HEK293 (cell line): ENCODE measurements around the gene USP6NL.

Experiments
- CTCF ChIA-PET: fragments of 350-600 bp; formaldehyde crosslinking; extraction: SDS; loops from one replicate; lab custom pipeline; 2021; ENCODE audit warnings: antibody characterized with exemption; lab: Yijun Ruan, JAX
- POLR2A ChIA-PET: fragments of 300-600 bp; formaldehyde crosslinking; extraction: SDS; loops from one replicate; lab custom pipeline; 2020; ENCODE audit warnings: antibody characterized with exemption, inconsistent platforms; lab: Yijun Ruan, JAX
- H3K27ac ChIP-seq: fragments of 200-500 bp; sonication (Bioruptor generic); 2 replicates; pipeline ENCODE4 v1.5.1; 2014; ENCODE audit warnings: low read depth, low read length, control low read depth, inconsistent platforms; ENCODE audit errors: extremely low read depth
- H3K36me3 ChIP-seq, 2 experiments: fragments of 200-500 bp in 1 of 2; sonication (Bioruptor generic) in 1 of 2; 1 replicate in 1 of 2; 2 replicates in 1 of 2; pipeline ENCODE4 v1.5.1; 2014 to 2017; ENCODE audit warnings: inconsistent platforms in 2 of 2, low read length in 2 of 2; ENCODE audit not compliant: control insufficient read depth in 2 of 2, insufficient read depth in 1 of 2
- H3K4me1 ChIP-seq: fragments of 200-500 bp; sonication (Bioruptor generic); 2 replicates; pipeline ENCODE4 v1.5.1; 2014; ENCODE audit warnings: mild to moderate bottlenecking, low read length, inconsistent platforms; ENCODE audit not compliant: control insufficient read depth, insufficient read depth
- H3K4me3 ChIP-seq: 2 replicates; pipeline ENCODE4 v1.5.1; 2011; ENCODE audit warnings: low read depth, mild to moderate bottlenecking, control low read depth, low read length, moderate library complexity
- H3K9me3 ChIP-seq: fragments of 200-500 bp; sonication (Bioruptor generic); 2 replicates; pipeline ENCODE4 v1.5.1; 2014; ENCODE audit warnings: low read depth, low read length, inconsistent platforms; ENCODE audit not compliant: control insufficient read depth, insufficient read depth
- HOXD13 ChIP-seq: sonication (generic); formaldehyde crosslinking; IDR thresholded peaks from 2 replicates; pipeline ENCODE4 v1.8.0; 2022; ENCODE audit warnings: missing genetic modification reagents, borderline replicate concordance
- IKZF3 ChIP-seq: fragments of 450-650 bp; IDR thresholded peaks from 2 replicates; pipeline ENCODE4 v1.5.0; 2018; ENCODE audit warnings: missing biosample characterization, mild to moderate bottlenecking, missing genetic modification characterization, moderate library complexity
- KLF1 ChIP-seq: fragments of 450-650 bp; formaldehyde crosslinking; IDR thresholded peaks from 2 replicates; pipeline ENCODE4 v1.5.1; 2016; ENCODE audit warnings: missing biosample characterization, missing genetic modification characterization
- KLF10 ChIP-seq: fragments of 450-650 bp; IDR thresholded peaks from 2 replicates; pipeline ENCODE4 v1.5.1; 2018; ENCODE audit warnings: missing biosample characterization, mild to moderate bottlenecking, missing genetic modification characterization
- WT1 ChIP-seq: fragments of 450-650 bp; formaldehyde crosslinking; IDR thresholded peaks from 2 replicates; pipeline ENCODE4 v1.5.1; 2016; ENCODE audit warnings: missing biosample characterization, missing genetic modification characterization
- ZBTB20 ChIP-seq: fragments of 450-650 bp; formaldehyde crosslinking; IDR thresholded peaks from 2 replicates; pipeline ENCODE4 v1.5.1; 2016; ENCODE audit warnings: missing biosample characterization, missing genetic modification characterization
- ZBTB8A ChIP-seq: fragments of 450-650 bp; formaldehyde crosslinking; IDR thresholded peaks from 2 replicates; pipeline ENCODE4 v1.5.1; 2016; ENCODE audit warnings: missing biosample characterization, missing genetic modification characterization
- ZNF114 ChIP-seq: fragments of 450-650 bp; formaldehyde crosslinking; IDR thresholded peaks from 2 replicates; pipeline ENCODE4 v1.5.0; 2017; ENCODE audit warnings: missing biosample characterization, missing genetic modification characterization
- ZNF169 ChIP-seq: fragments of 450-650 bp; formaldehyde crosslinking; IDR thresholded peaks from 2 replicates; pipeline ENCODE4 v1.5.1; 2016; ENCODE audit warnings: missing biosample characterization, missing genetic modification characterization
- ZNF274 ChIP-seq, 2 experiments: fragments of 200-500 bp in 1 of 2; fragments of 450-650 bp in 1 of 2; sonication (Bioruptor generic) in 1 of 2; formaldehyde crosslinking in 1 of 2; IDR thresholded peaks; 2 replicates each; pipeline versions ENCODE4 v1.5.1 to v1.6.1; 2014 to 2016; ENCODE audit warnings: borderline replicate concordance in 1 of 2, inconsistent platforms in 1 of 2, low read length in 1 of 2, missing biosample characterization in 1 of 2, missing genetic modification characterization in 1 of 2
- ZNF341 ChIP-seq: fragments of 450-650 bp; formaldehyde crosslinking; IDR thresholded peaks from 2 replicates; pipeline ENCODE4; 2016; ENCODE audit warnings: low read depth, missing biosample characterization, missing genetic modification characterization
- ZNF561 ChIP-seq: fragments of 450-650 bp; IDR thresholded peaks from 2 replicates; pipeline ENCODE4 v1.5.1; 2018; ENCODE audit warnings: missing biosample characterization, missing genetic modification characterization, borderline replicate concordance
- ZNF660 ChIP-seq: fragments of 450-650 bp; IDR thresholded peaks from 2 replicates; pipeline ENCODE4 v1.5.1; 2018; ENCODE audit warnings: missing biosample characterization, mild to moderate bottlenecking, missing genetic modification characterization
- ZSCAN30 ChIP-seq: fragments of 450-650 bp; IDR thresholded peaks from 2 replicates; pipeline ENCODE4 v1.5.1; 2018; ENCODE audit warnings: missing biosample characterization, mild to moderate bottlenecking, missing genetic modification characterization, moderate library complexity
- TF ChIP-seq, protein P1 (sequence below): fragments of 450-650 bp; formaldehyde crosslinking; optimal IDR thresholded peaks from 2 replicates; pipeline ENCODE3; 2016; ENCODE audit warnings: missing biosample characterization, mild to moderate bottlenecking, missing genetic modification characterization
- TF ChIP-seq, protein P2 (sequence below): fragments of 450-650 bp; formaldehyde crosslinking; conservative IDR thresholded peaks from 2 replicates; pipeline ENCODE4 v1.5.1; 2016; ENCODE audit warnings: low read depth, missing biosample characterization, missing genetic modification characterization
- TF ChIP-seq, protein P3 (sequence below): fragments of 450-650 bp; formaldehyde crosslinking; IDR thresholded peaks from 2 replicates; pipeline ENCODE4 v1.5.1; 2016; ENCODE audit warnings: missing biosample characterization, missing genetic modification characterization
- TF ChIP-seq, protein P4 (sequence below): fragments of 450-650 bp; IDR thresholded peaks from 2 replicates; pipeline ENCODE4 v1.5.1; 2018; ENCODE audit warnings: missing biosample characterization, missing genetic modification characterization
- TF ChIP-seq, protein P5 (sequence below): IDR thresholded peaks from 2 replicates; pipeline ENCODE4 v1.6.1; 2011; ENCODE audit warnings: mild to moderate bottlenecking, low read depth, low read length, borderline replicate concordance
- TF ChIP-seq, protein P6 (sequence below): fragments of 450-650 bp; formaldehyde crosslinking; IDR thresholded peaks from 2 replicates; pipeline ENCODE4 v1.5.1; 2016; ENCODE audit warnings: missing biosample characterization, missing genetic modification characterization
- TF ChIP-seq, protein P7 (sequence below): fragments of 450-650 bp; formaldehyde crosslinking; IDR thresholded peaks from 2 replicates; pipeline ENCODE4 v1.5.1; 2016; ENCODE audit warnings: missing biosample characterization, missing genetic modification characterization

Gene USP6NL

DNA sequence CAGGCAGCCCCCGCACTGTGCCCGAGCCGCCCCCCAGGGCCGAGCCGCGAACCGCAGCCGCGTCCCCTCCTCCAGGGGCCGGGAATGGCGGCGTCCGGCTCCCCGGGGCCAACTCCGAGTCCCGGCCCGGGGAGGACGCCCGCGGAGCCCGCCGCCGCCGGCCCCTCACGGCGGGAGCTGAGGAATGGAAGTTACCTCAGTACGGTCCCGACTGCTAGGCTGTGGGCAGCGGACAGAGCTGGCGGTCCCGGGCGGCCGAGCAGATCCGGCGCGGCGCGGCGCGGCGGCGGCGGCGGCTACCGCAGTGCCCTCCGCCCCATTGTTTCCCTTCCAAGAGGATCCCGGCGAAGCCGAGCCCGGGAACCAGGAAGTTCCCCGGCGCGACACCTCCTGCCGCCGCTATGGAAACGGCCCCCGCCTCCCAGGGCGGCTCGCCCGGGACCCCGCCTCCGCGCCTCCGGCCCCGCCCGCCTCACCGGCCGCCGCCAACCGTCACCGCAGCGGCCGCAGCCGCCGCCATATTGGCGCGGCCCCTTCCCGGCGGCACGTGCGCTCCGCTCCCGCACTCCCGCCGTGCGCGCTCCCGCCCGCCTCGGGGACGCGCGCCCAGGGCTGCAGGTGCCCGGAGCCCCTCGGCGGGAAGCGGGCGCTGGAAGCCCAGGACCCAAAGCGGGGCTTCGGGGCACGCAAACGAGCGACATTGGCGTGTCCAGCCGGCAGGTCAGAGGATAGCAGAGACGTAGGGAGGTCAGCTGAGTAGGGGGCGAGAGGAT lies at the start of gene USP6NL:
TSS of gene USP6NL (minus strand) at position 403 of the 773 bp plus-strand sequence. CDS start 14,016 bp downstream, outside the sequence.
- Histone ChIP-seq H3K9me3 (no peaks in the 10 kb centered on the region), H3K4me1 (peaks cover 8% of the 10 kb centered on the region; the same call in 1 of the 2 replicates), H3K4me3 (peak within 1 kb of the TSS; percentile 88), H3K27ac (peak within 1 kb of the TSS; percentile 84), H3K36me3 (no peaks in the 10 kb centered on the region)
- CTCF ChIA-PET: interaction anchor here (0.6 to 0.8 kb wide), 3 partner anchors 7 to 1459 kb away, joined by 3 read pairs; no protein-coding TSS in a partner anchor
- POLR2A ChIA-PET: interaction anchor here (0.7 to 0.8 kb wide), 2 partner anchors 9 to 47 kb away, joined by 3 to 5 read pairs; no protein-coding TSS in a partner anchor
- peak; percentile 37; the same call in 1 of the 2 replicates for TF ChIP-seq ZNF561
- TF ChIP-seq, protein P1, sequence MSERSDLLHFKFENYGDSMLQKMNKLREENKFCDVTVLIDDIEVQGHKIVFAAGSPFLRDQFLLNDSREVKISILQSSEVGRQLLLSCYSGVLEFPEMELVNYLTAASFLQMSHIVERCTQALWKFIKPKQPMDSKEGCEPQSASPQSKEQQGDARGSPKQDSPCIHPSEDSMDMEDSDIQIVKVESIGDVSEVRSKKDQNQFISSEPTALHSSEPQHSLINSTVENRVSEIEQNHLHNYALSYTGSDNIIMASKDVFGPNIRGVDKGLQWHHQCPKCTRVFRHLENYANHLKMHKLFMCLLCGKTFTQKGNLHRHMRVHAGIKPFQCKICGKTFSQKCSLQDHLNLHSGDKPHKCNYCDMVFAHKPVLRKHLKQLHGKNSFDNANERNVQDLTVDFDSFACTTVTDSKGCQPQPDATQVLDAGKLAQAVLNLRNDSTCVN (tag by site-specific recombination): peak; percentile 71
- TF ChIP-seq, protein P2, sequence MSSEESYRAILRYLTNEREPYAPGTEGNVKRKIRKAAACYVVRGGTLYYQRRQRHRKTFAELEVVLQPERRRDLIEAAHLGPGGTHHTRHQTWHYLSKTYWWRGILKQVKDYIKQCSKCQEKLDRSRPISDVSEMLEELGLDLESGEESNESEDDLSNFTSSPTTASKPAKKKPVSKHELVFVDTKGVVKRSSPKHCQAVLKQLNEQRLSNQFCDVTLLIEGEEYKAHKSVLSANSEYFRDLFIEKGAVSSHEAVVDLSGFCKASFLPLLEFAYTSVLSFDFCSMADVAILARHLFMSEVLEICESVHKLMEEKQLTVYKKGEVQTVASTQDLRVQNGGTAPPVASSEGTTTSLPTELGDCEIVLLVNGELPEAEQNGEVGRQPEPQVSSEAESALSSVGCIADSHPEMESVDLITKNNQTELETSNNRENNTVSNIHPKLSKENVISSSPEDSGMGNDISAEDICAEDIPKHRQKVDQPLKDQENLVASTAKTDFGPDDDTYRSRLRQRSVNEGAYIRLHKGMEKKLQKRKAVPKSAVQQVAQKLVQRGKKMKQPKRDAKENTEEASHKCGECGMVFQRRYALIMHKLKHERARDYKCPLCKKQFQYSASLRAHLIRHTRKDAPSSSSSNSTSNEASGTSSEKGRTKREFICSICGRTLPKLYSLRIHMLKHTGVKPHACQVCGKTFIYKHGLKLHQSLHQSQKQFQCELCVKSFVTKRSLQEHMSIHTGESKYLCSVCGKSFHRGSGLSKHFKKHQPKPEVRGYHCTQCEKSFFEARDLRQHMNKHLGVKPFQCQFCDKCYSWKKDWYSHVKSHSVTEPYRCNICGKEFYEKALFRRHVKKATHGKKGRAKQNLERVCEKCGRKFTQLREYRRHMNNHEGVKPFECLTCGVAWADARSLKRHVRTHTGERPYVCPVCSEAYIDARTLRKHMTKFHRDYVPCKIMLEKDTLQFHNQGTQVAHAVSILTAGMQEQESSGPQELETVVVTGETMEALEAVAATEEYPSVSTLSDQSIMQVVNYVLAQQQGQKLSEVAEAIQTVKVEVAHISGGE (tag by site-specific recombination): peak; percentile 50; the same call in 1 of the 2 replicates
- peak; percentile 73 for TF ChIP-seq ZNF660 (tag by site-specific recombination)
- peak; percentile 89 for TF ChIP-seq ZBTB20 (tag by site-specific recombination)
- TF ChIP-seq, protein P3, sequence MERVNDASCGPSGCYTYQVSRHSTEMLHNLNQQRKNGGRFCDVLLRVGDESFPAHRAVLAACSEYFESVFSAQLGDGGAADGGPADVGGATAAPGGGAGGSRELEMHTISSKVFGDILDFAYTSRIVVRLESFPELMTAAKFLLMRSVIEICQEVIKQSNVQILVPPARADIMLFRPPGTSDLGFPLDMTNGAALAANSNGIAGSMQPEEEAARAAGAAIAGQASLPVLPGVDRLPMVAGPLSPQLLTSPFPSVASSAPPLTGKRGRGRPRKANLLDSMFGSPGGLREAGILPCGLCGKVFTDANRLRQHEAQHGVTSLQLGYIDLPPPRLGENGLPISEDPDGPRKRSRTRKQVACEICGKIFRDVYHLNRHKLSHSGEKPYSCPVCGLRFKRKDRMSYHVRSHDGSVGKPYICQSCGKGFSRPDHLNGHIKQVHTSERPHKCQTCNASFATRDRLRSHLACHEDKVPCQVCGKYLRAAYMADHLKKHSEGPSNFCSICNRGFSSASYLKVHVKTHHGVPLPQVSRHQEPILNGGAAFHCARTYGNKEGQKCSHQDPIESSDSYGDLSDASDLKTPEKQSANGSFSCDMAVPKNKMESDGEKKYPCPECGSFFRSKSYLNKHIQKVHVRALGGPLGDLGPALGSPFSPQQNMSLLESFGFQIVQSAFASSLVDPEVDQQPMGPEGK (tag by site-specific recombination): peak; percentile 44; the same call in 1 of the 2 replicates
- TF ChIP-seq ZNF169 (tag by site-specific recombination): no peak
- 0 out of 2 replicates have a peak, but pooled peaks have one; percentile 7 for TF ChIP-seq KLF1 (tag by site-specific recombination)
- no peak for TF ChIP-seq ZNF274 (IDR thresholded peaks at IDR 0.05; ENCODE audit: low read length)
- TF ChIP-seq ZNF274 (tag by site-specific recombination; IDR thresholded peaks at IDR 0.05; ENCODE audit: borderline replicate concordance): no peak
- no peak for TF ChIP-seq ZNF341 (tag by site-specific recombination)
- TF ChIP-seq, protein P4, sequence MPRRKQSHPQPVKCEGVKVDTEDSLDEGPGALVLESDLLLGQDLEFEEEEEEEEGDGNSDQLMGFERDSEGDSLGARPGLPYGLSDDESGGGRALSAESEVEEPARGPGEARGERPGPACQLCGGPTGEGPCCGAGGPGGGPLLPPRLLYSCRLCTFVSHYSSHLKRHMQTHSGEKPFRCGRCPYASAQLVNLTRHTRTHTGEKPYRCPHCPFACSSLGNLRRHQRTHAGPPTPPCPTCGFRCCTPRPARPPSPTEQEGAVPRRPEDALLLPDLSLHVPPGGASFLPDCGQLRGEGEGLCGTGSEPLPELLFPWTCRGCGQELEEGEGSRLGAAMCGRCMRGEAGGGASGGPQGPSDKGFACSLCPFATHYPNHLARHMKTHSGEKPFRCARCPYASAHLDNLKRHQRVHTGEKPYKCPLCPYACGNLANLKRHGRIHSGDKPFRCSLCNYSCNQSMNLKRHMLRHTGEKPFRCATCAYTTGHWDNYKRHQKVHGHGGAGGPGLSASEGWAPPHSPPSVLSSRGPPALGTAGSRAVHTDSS (tag by site-specific recombination): no peak
- peak; percentile 99 for TF ChIP-seq IKZF3 (tag by site-specific recombination)
- TF ChIP-seq, protein P5, sequence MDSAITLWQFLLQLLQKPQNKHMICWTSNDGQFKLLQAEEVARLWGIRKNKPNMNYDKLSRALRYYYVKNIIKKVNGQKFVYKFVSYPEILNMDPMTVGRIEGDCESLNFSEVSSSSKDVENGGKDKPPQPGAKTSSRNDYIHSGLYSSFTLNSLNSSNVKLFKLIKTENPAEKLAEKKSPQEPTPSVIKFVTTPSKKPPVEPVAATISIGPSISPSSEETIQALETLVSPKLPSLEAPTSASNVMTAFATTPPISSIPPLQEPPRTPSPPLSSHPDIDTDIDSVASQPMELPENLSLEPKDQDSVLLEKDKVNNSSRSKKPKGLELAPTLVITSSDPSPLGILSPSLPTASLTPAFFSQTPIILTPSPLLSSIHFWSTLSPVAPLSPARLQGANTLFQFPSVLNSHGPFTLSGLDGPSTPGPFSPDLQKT: no peak
- TF ChIP-seq, protein P6, sequence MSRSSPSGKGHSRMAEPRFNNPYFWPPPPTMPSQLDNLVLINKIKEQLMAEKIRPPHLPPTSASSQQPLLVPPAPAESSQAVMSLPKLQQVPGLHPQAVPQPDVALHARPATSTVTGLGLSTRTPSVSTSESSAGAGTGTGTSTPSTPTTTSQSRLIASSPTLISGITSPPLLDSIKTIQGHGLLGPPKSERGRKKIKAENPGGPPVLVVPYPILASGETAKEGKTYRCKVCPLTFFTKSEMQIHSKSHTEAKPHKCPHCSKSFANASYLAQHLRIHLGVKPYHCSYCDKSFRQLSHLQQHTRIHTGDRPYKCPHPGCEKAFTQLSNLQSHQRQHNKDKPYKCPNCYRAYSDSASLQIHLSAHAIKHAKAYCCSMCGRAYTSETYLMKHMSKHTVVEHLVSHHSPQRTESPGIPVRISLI (tag by site-specific recombination): 0 out of 2 replicates have a peak, but pooled peaks have one; percentile 36
- peak; percentile 96 for TF ChIP-seq ZBTB8A (tag by site-specific recombination)
- no peak for TF ChIP-seq HOXD13 (CRISPR knock-in tag)
- TF ChIP-seq, protein P7, sequence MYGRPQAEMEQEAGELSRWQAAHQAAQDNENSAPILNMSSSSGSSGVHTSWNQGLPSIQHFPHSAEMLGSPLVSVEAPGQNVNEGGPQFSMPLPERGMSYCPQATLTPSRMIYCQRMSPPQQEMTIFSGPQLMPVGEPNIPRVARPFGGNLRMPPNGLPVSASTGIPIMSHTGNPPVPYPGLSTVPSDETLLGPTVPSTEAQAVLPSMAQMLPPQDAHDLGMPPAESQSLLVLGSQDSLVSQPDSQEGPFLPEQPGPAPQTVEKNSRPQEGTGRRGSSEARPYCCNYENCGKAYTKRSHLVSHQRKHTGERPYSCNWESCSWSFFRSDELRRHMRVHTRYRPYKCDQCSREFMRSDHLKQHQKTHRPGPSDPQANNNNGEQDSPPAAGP: peak; percentile 67
- TF ChIP-seq KLF10 (tag by site-specific recombination): peak; percentile 51; the same call in 1 of the 2 replicates
- TF ChIP-seq ZSCAN30 (tag by site-specific recombination): peak; percentile 47; the same call in 1 of the 2 replicates
- no peak for TF ChIP-seq WT1
- no peak for TF ChIP-seq ZNF114 (tag by site-specific recombination)
